Esophagus squamous epithelium (tissue), 5 donors: ENCODE results near the gene ELP4. TPM values are rescaled to one million over a fixed set of nuclear protein-coding genes. Genes with fewer than 3 reads are reported as not detected.

Source experiments
- DNase-seq: peaks from one replicate; lab custom pipeline; 2025; lab: John Stamatoyannopoulos, UW
- H3K27ac ChIP-seq, 4 donors: fragments of 200-600 bp; sonication (generic); one replicate each; pipeline ENCODE4 v1.5.1; 2016 to 2019; ENCODE audit warnings: mild to moderate bottlenecking in 1 of 4
- H3K27me3 ChIP-seq, 4 donors: fragments of 200-600 bp; sonication (generic); 1 replicate in 3 of 4; 2 replicates in 1 of 4; pipeline versions ENCODE4 v1.5.1 to v1.6.0; 2017 to 2021; ENCODE audit warnings: antibody characterized with exemption in 1 of 4
- H3K36me3 ChIP-seq, 3 donors: fragments of 200-600 bp; sonication (generic); one replicate each; pipeline ENCODE4 v1.5.1; 2016 to 2019
- H3K4me1 ChIP-seq, 3 donors: fragments of 200-600 bp; sonication (generic); one replicate each; pipeline ENCODE4 v1.5.1; 2017 to 2019
- H3K4me3 ChIP-seq, 4 donors: fragments of 200-600 bp; sonication (generic); 1 replicate in 3 of 4; 2 replicates in 1 of 4; pipeline ENCODE4 v1.5.1; 2016 to 2019; ENCODE audit warnings: mild to moderate bottlenecking in 2 of 4, moderate library complexity in 1 of 4
- H3K9me3 ChIP-seq, 3 donors: fragments of 200-600 bp; sonication (generic); one replicate each; pipeline ENCODE4 v1.5.1; 2016 to 2019
- POLR2A ChIP-seq, 4 donors: fragments of 450-650 bp; IDR thresholded peaks; one replicate each; pipeline ENCODE4 v1.6.1; 2017; ENCODE audit warnings: antibody characterized with exemption in 4 of 4, mild to moderate bottlenecking in 4 of 4, moderate library complexity in 3 of 4
- WGBS, 2 donors: methylation state at CpG; one replicate each; pipeline ENCODE4 v1.1.5; 2018; 5-methylcytosine and 5-hydroxymethylcytosine counted together
- intact Hi-C: fragments of 100-400 bp; cut with DNase I; formaldehyde crosslinking; loops from one replicate; pipeline ENCODE4 v1.15.0; 2022
- total RNA-seq, 4 donors: library from RNA; depleted of rRNA; stranded (reverse); fragments of >200 nt; gene quantifications; one replicate each; pipeline ENCODE4 v1.1.0, GENCODE V29; 2016
- TF ChIP-seq, protein P1 (sequence below), 6 experiments: fragments of 450-650 bp in 4 of 6; fragments of 200-600 bp in 2 of 6; sonication (generic) in 2 of 6; IDR thresholded peaks; one replicate each; pipeline ENCODE4 v1.5.1; 2016 to 2019; ENCODE audit warnings: antibody characterized with exemption in 6 of 6, mild to moderate bottlenecking in 4 of 6, moderate library complexity in 4 of 6
- donor health status: DM: yes; HTN: yes; CAD: no.

ELP4 gene
- total RNA-seq, 4 donors from 2014 or later, result 15.7 to 24.6 (median 23.9) TPM

DNA sequence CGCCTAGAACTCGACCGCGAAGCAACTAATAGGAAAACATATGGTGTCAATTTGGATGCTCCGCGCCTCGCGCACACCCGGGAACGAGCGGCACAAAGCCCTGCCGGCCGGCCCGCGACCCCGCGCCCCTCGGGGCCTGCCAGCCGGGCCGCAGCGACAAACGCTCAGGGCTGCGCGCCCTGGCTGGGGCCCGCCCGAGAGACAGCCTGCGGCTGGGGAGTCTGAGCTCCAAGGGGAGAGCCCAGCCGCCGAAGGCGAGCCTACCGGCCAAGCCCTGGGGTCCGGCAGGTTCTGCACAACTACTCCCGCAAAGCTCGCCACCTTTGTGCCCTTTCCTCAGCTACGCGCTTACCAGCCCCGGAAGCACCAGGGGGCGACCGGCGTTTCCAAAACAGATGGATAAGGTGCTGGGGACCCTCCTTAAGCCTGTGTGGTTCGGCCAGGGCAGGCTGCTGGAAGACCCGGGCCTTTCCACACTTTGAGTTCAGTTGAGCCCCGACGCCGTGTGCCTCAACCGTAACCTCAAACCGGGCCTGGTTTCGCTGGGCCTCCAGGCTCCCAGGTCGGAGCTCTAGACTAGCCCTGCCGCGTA lies 295.6 kb downstream of the ELP4 start:
- TF ChIP-seq, protein P1, sequence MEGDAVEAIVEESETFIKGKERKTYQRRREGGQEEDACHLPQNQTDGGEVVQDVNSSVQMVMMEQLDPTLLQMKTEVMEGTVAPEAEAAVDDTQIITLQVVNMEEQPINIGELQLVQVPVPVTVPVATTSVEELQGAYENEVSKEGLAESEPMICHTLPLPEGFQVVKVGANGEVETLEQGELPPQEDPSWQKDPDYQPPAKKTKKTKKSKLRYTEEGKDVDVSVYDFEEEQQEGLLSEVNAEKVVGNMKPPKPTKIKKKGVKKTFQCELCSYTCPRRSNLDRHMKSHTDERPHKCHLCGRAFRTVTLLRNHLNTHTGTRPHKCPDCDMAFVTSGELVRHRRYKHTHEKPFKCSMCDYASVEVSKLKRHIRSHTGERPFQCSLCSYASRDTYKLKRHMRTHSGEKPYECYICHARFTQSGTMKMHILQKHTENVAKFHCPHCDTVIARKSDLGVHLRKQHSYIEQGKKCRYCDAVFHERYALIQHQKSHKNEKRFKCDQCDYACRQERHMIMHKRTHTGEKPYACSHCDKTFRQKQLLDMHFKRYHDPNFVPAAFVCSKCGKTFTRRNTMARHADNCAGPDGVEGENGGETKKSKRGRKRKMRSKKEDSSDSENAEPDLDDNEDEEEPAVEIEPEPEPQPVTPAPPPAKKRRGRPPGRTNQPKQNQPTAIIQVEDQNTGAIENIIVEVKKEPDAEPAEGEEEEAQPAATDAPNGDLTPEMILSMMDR (IDR thresholded peaks at IDR 0.05), result no peak
- no peak for TF ChIP-seq POLR2A (IDR thresholded peaks at IDR 0.05)
- Histone ChIP-seq H3K27ac (no peak overlapping the region), H3K9me3 (no peaks in the 10 kb centered on the region), H3K4me1 (peaks cover 14 to 37% (median 20%) of the 10 kb centered on the region in 3 donors), H3K4me3 (peak overlapping the region in 1 of 4 donors; percentile 32), H3K27me3 (peaks cover 53 to 100% (median 88%) of the 10 kb centered on the region in 4 donors), H3K36me3 (no peaks in the 10 kb centered on the region)
- no peak for DNase-seq
- intact Hi-C loops, result no loop called here
- 0% methylated on average over 1 to 4 of the region's 51 CpGs for WGBS, 2 donors

DNA sequence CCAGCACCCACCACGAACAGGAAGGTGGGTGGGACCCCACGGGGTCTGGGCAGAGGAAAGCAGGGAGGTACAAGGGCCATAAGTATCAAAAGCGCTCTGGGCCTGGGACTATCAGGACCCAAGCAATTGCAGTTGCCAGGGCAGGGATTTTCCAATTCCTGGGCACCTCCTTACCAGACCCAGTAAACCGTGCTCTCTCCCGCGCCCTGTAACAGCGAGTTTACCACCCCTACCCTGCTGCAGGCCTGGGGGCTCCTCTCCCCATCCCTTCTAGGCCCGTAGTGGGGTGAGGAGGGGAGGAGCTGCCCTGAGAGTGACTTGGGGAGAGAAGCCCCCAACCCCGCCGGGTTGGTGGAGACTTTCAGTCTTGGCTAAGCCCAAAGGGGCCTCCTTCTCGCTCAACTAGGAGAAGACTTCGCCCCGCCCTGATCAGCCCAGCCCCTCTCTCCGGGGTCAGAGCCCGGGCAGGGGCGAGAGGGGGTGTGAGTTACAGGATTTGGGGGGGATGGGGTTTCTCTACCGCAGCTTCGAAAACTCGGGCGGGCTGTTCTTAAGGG lies 296.1 kb downstream of the ELP4 start:
- TF ChIP-seq, protein P1 (IDR thresholded peaks at IDR 0.05), result no peak
- no peak for TF ChIP-seq POLR2A (IDR thresholded peaks at IDR 0.05)
- WGBS, 2 donors, result 0% methylated on average over 1 of the region's 20 CpGs; no CpG with 5 or more reads in 1 of the 2 donors
- intact Hi-C loops, result no loop called here
- H3K36me3 ChIP-seq, result no peaks in the 10 kb centered on the region
- no peaks in the 10 kb centered on the region for H3K9me3 ChIP-seq
- H3K4me3 ChIP-seq, result no peak overlapping the region
- no peak overlapping the region for H3K27ac ChIP-seq
- H3K4me1 ChIP-seq, result peaks cover 18 to 42% (median 26%) of the 10 kb centered on the region in 3 donors
- no peak for DNase-seq
- peaks cover 53 to 100% (median 83%) of the 10 kb centered on the region in 4 donors for H3K27me3 ChIP-seq

DNA sequence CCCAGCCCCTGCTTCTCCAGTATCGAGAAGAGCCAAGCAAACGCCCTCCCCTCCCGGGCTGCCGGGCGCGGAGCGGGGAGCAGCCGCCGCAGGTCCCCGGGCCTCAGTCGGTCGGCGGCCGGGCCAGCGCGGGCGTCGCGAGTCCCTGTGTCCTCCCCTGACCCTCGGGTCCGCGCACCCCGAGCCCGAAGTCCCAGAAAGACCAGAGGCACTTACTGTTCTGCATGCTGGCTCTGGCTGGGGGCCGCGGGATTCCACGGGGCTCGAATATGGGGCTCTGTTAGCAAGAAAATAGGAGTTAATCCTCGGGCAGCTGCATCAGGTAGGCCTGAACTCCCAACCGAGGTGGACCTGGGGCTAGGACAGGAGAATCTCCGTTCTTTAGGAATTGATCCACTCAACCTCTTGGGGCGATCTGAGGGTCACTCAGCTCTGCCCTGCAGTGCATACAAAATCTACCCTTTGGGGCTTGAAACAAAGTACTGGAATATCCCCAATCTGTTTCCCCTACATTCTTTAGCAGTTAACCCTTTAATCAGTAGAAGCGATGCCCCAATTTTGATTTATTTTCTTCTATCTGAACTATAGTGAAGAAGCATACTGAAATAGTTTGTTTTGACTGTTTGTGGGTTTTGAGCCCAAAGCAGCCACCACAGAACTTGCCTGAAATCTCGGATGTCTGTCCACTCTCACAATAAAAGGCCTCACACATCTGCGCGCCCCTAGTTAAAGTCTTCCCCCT lies 296.8 kb downstream of the ELP4 start:
- intact Hi-C loops, result no loop called here
- Histone ChIP-seq H3K36me3 (no peaks in the 10 kb centered on the region), H3K4me1 (peaks cover 24 to 49% (median 32%) of the 10 kb centered on the region in 3 donors), H3K27ac (no peak overlapping the region), H3K27me3 (peaks cover 58 to 100% (median 79%) of the 10 kb centered on the region in 4 donors), H3K9me3 (no peaks in the 10 kb centered on the region), H3K4me3 (no peak overlapping the region)
- 15 to 19% methylated on average over 10 to 15 of the region's 36 CpGs for WGBS, 2 donors
- DNase-seq, result no peak
- TF ChIP-seq, protein P1 (IDR thresholded peaks at IDR 0.05), result no peak
- TF ChIP-seq POLR2A (IDR thresholded peaks at IDR 0.05), result no peak

DNA sequence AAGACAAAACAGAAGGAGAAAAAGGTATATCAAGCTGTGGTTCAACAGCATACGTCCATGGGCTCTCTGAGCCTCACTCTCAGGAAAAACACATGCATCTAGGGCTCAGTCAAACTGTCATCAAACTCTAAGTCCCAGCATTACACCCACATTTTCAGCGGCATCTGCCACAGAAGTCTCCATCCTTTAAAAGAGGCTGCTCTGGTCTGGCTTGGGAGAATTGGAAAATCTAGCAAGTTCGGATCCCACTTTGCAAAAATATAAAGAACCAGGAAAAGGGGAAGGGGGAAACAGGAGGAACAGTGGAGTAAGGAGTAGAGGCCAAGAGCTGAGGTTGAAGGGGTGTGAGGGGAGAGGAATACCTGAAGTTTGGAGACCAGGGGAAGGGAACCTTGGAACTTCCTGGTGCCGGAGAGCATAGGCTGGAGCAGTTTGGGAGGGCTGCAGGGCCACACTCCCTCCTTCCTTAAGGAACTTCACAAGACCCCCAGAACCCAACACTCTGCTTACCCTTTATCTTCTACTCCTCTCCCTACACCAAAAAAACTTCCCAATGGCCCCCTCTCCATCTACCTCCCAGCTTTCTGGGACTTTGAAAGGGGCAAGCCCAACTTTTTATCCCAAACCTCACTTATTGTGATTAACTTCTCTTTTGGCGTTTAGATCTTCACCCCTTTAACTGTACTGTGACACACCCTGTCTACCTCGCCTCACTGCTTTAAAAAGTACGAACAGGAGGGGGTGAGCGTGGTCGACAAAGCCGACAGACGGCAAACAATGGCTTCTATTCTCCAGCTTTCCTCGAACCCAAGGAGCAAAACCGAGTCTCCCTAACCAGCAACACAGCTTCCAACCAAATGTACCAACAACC lies 297.6 kb downstream of the ELP4 start:
- intact Hi-C loops, result no loop called here
- Histone ChIP-seq H3K4me3 (no peak overlapping the region), H3K4me1 (peaks cover 32 to 57% (median 40%) of the 10 kb centered on the region in 3 donors), H3K27ac (no peak overlapping the region), H3K27me3 (peaks cover 62 to 100% (median 80%) of the 10 kb centered on the region in 4 donors), H3K36me3 (no peaks in the 10 kb centered on the region), H3K9me3 (no peaks in the 10 kb centered on the region)
- no peak for DNase-seq
- TF ChIP-seq, protein P1 (IDR thresholded peaks at IDR 0.05), result no peak
- no peak for TF ChIP-seq POLR2A (IDR thresholded peaks at IDR 0.05)
- WGBS, 2 donors, result 19 to 30% methylated on average over 6 to 13 of the region's 13 CpGs
